GM19240 (cell line): ENCODE data around the gene CHRNB2.
A peak's percentile ranks its signal among the peaks of the same experiment; 100 is the strongest.

ENCODE experiments used
- DNase-seq: peaks from one replicate; pipeline ENCODE4 v3.0.0; 2011; ENCODE audit warnings: low spot score; ENCODE audit not compliant: insufficient read length

CHRNB2 gene

DNA sequence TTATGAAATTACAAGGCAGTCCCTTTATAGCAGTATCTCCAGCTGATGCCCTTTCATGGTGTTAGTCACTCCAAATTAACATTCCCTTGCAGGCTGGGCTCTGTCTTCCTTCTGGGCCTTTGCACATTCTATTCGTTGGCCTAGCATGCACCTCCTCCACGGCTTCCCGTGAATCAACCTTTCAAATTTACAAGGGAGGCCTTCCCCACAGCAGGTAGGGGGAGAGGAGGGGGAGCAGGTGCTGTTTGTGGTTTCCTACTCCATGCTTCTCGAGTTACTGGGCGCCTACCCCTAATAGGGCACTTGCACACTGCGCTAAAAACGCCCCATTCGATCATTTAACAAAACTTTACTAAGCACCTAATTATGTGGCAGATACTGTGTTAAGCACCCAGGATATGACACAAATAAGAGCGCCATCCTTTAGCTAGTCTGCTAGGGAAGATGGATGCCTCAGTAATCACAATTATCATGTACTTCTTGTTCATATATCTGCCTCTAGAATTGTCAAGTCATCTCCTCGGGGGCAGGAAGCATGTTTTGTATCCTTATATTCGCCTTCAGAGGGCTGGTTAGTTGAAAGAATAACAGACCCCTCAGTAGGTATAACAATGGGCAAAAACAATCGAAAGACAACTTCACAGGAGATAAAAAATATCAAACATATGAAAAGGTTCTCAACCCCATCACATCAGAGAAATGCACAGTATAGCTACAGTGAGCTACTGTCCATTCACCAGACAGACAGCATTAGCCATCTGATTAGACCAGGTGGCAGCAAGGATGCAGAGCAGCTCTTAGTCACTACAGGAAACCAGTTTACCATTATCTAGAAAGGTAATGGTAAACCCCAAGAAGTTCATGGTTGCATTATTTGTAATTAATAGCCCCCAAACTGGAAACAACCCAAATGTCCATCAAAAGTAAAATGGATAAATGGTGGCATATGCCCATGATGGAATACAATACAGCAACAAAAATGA is 42.1 kb downstream of the CHRNB2 start:
- no peak for DNase-seq

- no peak for DNase-seq
These were observed 43.7 kb downstream of the CHRNB2 start for GRCh38 chr1:154611150-154611862.

- DNase-seq, result no peak
These were observed 46.7 kb downstream of the CHRNB2 start for GRCh38 chr1:154614247-154614646.

- DNase-seq, result no peak
These were observed 47.3 kb downstream of the CHRNB2 start for GRCh38 chr1:154614901-154615300.

DNA sequence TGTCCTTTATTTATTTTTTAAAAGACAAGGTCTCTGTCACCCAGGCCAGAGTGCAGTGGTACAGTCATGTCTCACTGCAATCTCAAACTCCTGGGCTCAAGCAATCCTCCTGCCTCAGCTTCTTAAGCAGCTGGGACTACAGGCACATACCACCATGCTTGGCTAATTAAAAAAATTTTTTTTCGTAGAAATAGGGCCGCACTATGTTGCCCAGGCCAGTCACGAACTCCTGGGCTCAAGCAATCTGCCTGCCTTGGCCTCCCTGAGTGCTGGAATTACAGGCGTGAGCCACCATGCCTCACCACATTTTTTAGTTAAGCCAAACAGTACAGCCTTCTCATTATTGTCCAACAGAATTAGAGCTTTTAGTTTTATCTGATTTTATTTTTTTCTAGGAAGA is 47.8 kb downstream of the CHRNB2 start:
- DNase-seq, result no peak

GRCh38 chr1:154616659-154617345 is 49.2 kb downstream of the CHRNB2 start:
- no peak for DNase-seq

DNA sequence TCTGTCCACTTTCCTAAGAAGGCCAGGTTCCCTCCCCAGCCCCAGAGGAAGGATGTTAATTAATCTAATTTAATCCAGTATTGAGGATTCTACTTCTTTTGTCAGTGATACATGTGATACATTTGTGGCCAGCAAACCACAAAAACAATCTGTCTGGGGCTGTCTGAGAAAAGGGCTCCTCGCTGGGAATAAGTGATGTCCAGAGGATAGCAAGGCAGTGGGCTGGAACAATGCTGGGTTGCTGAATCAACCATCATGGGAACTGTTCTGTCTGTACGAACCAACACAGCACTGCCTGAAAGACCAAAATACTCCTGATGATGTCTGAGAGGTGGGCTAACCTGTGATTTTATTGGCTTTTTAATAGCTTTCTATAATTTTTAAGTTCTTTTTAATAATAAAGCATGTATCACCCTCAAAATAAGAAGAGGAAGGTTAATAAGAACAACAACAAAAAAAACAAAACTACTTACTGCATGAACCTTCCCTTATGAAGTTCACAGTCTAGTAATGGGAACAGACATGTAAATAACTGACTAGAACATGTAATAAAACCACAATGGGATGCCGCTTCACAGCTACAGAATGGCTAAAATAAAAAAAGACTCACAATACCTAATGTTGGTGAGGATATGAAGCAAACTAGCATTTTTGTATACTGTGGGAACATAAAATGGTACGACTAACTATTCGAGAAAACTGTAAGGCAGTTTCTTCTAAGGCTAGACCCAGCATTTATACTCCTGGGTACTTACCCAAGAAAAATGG is 51.8 kb downstream of the CHRNB2 start:
- no peak for DNase-seq

DNA sequence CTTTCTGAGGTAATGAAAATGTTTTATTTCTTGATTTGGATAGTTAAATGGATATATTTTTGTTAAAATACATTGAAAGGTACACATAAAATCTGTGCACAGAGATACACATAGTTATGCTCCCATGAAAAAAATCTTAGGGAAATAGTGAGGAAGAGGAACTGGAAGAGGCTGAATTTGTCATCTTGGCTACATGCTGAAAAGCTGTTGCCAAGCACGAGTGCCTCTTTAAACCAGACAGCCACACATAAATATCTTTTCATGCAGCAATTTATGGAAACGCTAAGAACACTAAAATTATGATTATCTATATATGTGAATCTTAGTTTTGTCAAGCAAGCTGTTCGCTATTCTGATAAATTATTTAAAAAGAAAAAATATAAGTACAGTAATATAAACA is 53.2 kb downstream of the CHRNB2 start:
- no peak for DNase-seq

GRCh38 chr1:154621875-154622274 is 54.3 kb downstream of the CHRNB2 start:
- DNase-seq, result no peak

GRCh38 chr1:154622503-154623039 is 55.0 kb downstream of the CHRNB2 start:
- no peak for DNase-seq

- no peak for DNase-seq
These were observed 55.8 kb downstream of the CHRNB2 start for GRCh38 chr1:154623358-154623757.

DNA sequence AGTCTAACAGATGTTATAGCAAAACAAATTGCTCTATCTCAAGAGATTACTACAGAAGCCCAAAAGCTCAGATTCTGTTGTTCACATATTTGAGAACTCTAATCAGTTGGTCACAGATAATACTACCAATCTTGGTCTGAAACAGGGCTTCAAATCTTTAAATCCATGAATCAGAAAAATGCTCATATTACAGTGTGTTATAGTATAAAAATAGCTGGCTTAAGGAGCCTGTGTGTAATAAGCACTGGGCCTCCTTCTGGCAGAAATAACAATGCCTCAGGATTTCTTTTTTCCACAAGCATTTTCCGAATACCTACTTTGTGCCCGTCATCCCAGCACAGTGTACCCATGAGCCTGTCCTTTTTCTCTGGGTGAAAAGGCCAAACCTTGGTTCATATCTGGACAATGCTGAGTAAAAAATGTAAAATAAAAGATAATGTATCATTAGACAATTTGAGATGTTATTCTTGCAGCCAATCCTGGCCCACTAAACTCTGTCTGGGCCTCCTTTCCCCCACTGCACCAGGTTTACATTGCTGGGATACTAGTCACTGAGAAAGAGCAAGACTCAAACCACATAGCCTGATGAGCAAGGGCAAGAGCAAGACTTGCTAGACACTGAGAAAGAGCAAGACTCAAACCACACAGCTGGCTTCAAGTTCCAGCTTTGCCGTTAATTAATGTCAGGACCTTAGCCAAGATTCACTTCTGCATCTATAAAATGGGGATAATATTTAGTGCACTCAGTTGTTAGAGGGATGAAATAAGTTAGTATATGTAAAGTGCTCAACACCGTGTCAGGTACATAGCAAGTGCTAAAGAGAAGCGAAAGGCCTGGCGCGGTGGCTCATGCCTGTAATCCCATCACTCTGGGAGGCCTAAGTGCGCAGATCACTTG is 57.4 kb downstream of the CHRNB2 start:
- no peak for DNase-seq

DNA sequence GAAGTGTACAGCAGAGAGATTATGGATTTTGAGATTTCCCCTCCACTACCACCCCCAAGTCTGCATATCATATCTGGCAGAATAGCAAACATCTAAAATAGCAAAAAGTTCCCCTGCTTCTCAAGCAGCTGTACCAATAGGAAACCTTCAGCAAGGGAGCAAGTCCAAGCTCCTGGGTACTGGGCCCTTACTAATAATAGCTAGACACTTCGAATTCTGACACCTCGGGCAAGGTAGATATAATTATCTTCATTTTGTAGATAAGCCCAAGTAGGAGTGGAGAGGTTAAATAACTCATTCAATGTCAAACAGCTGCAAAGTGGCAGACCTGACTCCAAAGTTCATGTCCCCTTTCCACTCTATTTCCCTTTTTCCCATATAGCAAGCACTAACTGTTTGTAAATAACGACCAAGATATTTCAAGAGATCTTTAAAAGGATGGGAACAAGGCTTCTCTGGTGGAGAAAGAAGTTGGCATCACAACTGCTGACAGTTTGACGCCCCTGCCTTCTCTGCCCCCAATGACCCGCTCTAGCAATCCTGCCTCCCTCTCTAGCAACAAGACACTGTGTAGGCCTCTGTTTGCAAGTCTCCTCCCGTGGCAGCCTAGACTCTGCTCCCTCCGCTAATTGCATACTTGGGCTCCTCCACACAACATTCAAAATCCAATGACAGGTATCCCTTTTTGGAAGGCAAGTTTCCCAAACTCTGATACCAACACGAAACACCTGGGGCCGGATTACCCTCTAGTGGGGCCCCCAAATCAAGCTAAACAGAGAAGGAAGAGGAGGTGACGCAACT is 59.1 kb downstream of the CHRNB2 start:
- no peak for DNase-seq

DNA sequence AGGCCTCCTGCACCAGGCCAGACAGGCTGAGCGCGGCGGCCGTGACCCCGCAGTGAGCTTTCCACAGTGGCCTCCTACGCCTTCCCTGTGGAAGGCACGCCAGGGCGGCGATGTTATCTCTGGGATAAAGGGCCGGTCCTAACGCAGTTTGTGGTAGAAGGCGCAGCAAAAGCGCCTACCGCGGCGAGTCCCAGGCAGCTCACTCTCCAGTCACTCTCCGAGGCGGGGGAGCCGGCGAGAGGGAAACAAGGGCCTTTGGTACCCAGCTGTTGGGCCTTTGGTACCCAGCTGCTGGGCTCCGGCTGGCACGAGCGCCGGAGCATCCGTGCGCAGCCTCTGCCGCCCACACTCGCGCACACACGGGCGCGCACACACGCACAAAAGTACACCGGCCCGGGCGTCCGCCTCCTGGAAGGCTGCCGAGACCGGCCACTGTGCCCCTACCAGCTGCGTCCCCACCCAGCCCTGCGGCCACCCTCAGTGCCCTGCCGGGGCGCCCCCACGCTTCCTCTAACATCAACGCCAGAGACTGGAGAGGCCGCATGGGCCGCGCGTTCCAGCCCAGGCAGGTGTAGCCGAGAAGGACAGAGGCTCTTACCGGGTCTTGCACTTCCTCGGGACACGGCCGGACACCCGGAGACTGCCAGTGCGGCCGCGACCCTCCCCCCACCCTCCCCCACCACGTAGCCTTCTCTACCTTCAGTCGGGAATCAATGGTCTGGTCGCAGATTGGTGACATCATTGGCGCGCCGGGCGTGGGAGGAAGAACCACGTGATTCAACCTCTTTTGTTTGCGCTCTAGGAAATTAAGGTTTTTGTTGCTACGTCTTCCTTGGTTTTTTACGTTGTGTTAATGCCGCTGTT is 59.9 kb downstream of the CHRNB2 start:
- DNase-seq, result peak; percentile 51

DNA sequence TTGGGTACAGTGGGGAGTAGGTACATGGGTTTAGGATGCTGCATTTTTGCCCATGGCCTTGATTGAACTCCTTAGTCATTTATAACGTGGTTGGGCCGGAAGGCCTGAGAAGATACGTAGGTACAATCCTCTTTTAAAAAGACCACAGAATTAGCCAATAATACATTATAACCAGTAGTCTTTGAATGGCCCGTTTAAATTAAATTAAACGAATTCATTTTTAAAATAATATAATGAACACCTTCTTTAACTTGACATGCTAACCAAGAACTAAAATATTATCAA is 60.5 kb downstream of the CHRNB2 start:
- no peak for DNase-seq

DNA sequence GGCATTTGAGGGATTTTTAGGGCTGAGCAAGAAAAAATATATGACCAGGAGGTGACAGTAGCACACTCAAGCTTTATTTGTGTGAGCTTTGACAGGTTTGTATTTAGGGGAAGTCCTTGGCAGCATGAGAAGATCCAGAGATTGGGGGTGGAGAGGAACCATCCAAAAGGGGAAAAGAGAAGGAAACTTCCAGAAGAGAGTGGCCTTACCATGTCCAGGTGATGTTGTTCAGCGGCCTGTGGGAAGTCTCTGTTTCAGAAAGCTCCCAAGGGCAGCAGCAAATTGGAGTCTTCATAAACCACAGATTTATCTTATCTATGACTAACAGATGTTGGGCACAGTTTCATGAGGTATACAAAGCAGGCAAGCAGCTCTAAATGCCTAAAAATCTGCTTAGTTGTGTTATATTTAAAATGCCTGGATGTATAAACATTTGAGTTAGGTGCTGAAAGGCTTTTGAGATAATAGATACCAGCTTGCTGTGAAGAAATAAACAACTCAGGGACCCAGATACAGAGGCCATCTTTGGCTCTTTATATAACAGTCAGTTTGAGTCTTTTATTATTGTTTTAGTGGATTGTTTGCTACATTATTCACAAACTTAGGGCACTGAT is 61.6 kb downstream of the CHRNB2 start:
- DNase-seq, result no peak
